ENCODE measurements around the gene KRT39.

Gene KRT39

DNA sequence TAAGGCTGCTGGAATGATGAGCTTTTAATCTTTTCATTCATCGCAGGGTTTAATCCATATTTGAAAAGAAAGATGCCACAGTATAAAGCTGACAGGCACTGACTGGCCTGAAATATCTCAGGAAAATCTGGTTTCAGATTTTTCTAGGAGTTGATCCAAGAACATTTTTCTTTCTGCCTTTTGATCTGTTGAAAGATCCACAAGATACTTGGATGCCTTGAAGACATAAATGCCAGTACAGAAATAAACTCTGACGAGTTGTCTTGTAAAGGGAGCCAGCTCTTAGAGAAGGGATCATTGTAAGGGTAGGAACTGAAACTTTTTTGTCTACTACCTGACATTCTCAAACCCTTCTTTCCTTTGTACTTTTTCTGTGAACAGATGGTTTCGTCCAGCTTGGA lies 56.3 kb downstream of the KRT39 start:
- TF ChIP-seq, protein P1, sequence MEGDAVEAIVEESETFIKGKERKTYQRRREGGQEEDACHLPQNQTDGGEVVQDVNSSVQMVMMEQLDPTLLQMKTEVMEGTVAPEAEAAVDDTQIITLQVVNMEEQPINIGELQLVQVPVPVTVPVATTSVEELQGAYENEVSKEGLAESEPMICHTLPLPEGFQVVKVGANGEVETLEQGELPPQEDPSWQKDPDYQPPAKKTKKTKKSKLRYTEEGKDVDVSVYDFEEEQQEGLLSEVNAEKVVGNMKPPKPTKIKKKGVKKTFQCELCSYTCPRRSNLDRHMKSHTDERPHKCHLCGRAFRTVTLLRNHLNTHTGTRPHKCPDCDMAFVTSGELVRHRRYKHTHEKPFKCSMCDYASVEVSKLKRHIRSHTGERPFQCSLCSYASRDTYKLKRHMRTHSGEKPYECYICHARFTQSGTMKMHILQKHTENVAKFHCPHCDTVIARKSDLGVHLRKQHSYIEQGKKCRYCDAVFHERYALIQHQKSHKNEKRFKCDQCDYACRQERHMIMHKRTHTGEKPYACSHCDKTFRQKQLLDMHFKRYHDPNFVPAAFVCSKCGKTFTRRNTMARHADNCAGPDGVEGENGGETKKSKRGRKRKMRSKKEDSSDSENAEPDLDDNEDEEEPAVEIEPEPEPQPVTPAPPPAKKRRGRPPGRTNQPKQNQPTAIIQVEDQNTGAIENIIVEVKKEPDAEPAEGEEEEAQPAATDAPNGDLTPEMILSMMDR (IDR thresholded peaks at IDR 0.05; ENCODE audit: insufficient read depth, low read length, poor library complexity, severe bottlenecking): no peak
- no peaks in the 10 kb centered on the region; the same call in none of the 2 replicates for H3K27me3 ChIP-seq (replicated peaks; ENCODE audit: control insufficient read depth, insufficient read depth, low read length)
- no peak for DNase-seq (ENCODE audit: extremely low read depth, insufficient read length)
- H3K36me3 ChIP-seq (ENCODE audit: control insufficient read depth, insufficient read depth, low read length): no peaks in the 10 kb centered on the region
- no peak overlapping the region for H3K4me3 ChIP-seq (replicated peaks; ENCODE audit: low read depth, low read length)

- DNase-seq (ENCODE audit: extremely low read depth, insufficient read length): no peak
- Histone ChIP-seq H3K4me3 (replicated peaks; ENCODE audit: low read depth, low read length) (no peak overlapping the region), H3K27me3 (replicated peaks; ENCODE audit: control insufficient read depth, insufficient read depth, low read length) (no peaks in the 10 kb centered on the region; the same call in none of the 2 replicates), H3K36me3 (ENCODE audit: control insufficient read depth, insufficient read depth, low read length) (no peaks in the 10 kb centered on the region)
- TF ChIP-seq, protein P1 (IDR thresholded peaks at IDR 0.05; ENCODE audit: insufficient read depth, low read length, poor library complexity, severe bottlenecking): no peak
These were observed 57.0 kb downstream of the KRT39 start for GRCh38 chr17:40909755-40910154.

DNA sequence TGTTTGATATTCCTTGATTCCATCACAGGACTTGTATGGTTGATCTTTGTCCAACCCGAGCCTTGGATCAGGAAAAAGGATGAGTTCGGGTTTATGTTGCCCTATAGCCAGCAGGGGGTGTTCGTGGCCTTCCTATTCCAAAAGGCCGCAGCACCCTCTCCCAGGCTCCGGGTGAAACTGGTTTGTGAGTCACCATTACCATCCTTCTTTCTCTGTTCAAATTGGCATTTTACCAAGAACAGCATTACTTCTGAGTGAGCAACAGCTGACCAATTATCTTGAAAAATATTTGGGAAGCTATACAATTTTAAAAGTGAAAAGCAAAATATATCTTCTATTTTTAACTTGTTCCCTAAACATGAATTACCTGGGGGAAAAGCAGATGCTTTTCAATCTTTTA lies 57.4 kb downstream of the KRT39 start:
- no peak for DNase-seq (ENCODE audit: extremely low read depth, insufficient read length)
- no peaks in the 10 kb centered on the region; the same call in none of the 2 replicates for H3K27me3 ChIP-seq (replicated peaks; ENCODE audit: control insufficient read depth, insufficient read depth, low read length)
- TF ChIP-seq, protein P1 (IDR thresholded peaks at IDR 0.05; ENCODE audit: insufficient read depth, low read length, poor library complexity, severe bottlenecking): peak; percentile 73

More for the DNA sequence above, 57.4 kb downstream of the KRT39 start:
- H3K4me3 ChIP-seq (replicated peaks; ENCODE audit: low read depth, low read length): no peak overlapping the region
- H3K36me3 ChIP-seq (ENCODE audit: control insufficient read depth, insufficient read depth, low read length): no peaks in the 10 kb centered on the region

Data from GM06990 (cell line).